Breast epithelium (tissue), 4 donors: ENCODE results near the gene DIS3L. TPM values are rescaled to one million over a fixed set of nuclear protein-coding genes. Genes with fewer than 3 reads are reported as not detected.
"Not testable (repeated sequence)": the region's sequence is repeated elsewhere in the genome, so short reads cannot be mapped to it uniquely, and the experiment has no call there.

Source experiments
- DNase-seq, 2 donors: peaks; one replicate each; pipeline ENCODE4 v3.0.0-alpha.2; 2019; ENCODE audit warnings: low spot score in 2 of 2
- H3K27ac ChIP-seq, 2 donors: fragments of 200-600 bp; sonication (generic) in 1 of 2; one replicate each; pipeline ENCODE4 v1.5.1; 2016 to 2019; ENCODE audit warnings: mild to moderate bottlenecking in 1 of 2
- H3K27me3 ChIP-seq, 2 donors: fragments of 200-600 bp; sonication (generic) in 1 of 2; one replicate each; pipeline versions ENCODE4 v1.5.1 to v1.6.0; 2017 to 2019; ENCODE audit warnings: control low read depth in 1 of 2, mild to moderate bottlenecking in 1 of 2
- H3K36me3 ChIP-seq: fragments of 200-600 bp; one replicate; pipeline ENCODE4 v1.5.1; 2019
- H3K4me1 ChIP-seq, 2 donors: fragments of 200-600 bp; sonication (generic); one replicate each; pipeline ENCODE4 v1.5.1; 2016 to 2019; ENCODE audit warnings: control low read depth in 1 of 2
- H3K4me3 ChIP-seq, 3 donors: fragments of 200-600 bp; sonication (generic); 1 replicate in 2 of 3; 2 replicates in 1 of 3; pipeline ENCODE4 v1.5.1; 2016 to 2019; ENCODE audit warnings: mild to moderate bottlenecking in 3 of 3, moderate library complexity in 2 of 3
- H3K9me3 ChIP-seq, 2 donors: fragments of 200-600 bp; sonication (generic) in 1 of 2; one replicate each; pipeline ENCODE4 v1.5.1; 2016 to 2019; ENCODE audit warnings: control low read depth in 1 of 2
- CTCF ChIP-seq, 3 donors: fragments of 450-650 bp; IDR thresholded peaks; one replicate each; pipeline ENCODE4 v1.5.1; 2016 to 2017; ENCODE audit warnings: antibody characterized with exemption in 3 of 3, mild to moderate bottlenecking in 3 of 3, moderate library complexity in 3 of 3
- POLR2A ChIP-seq: fragments of 450-650 bp; IDR thresholded peaks from one replicate; pipeline ENCODE4 v1.6.1; 2016; ENCODE audit warnings: antibody characterized with exemption, mild to moderate bottlenecking, moderate library complexity
- POLR2AphosphoS5 ChIP-seq, 3 donors: sonication (generic); formaldehyde crosslinking; IDR thresholded peaks; one replicate each; pipeline ENCODE4 v1.6.1; 2017; ENCODE audit warnings: antibody characterized with exemption in 3 of 3
- intact Hi-C: fragments of 100-400 bp; cut with DNase I; formaldehyde crosslinking; loops from one replicate; pipeline ENCODE4 v1.15.1; 2023; ENCODE audit warnings: low total_unique reads
- total RNA-seq, 3 donors: library from RNA; depleted of rRNA; stranded (reverse); fragments of >200 nt; gene quantifications; one replicate each; pipeline ENCODE4 v1.1.0, GENCODE V29; 2016

DIS3L gene
- total RNA-seq, 3 donors from 2014 or later, result 37.0 to 46.4 (median 43.2) TPM

GRCh38 chr15:66302489-66303278 is 9.3 kb downstream of the DIS3L start:
- no peak for DNase-seq
- Histone ChIP-seq H3K4me1 (no peaks in the 10 kb centered on the region), H3K4me3 (no peak overlapping the region), H3K27me3 (no peaks in the 10 kb centered on the region), H3K9me3 (no peaks in the 10 kb centered on the region), H3K36me3 (no peaks in the 10 kb centered on the region), H3K27ac (peak overlapping the region in 1 of 2 donors; percentile 8)
- intact Hi-C loops, result no loop called here
- no peak for TF ChIP-seq POLR2AphosphoS5 (IDR thresholded peaks at IDR 0.05)
- TF ChIP-seq CTCF (IDR thresholded peaks at IDR 0.05), result no peak
- no peak for TF ChIP-seq POLR2A

GRCh38 chr15:66304425-66304824 is 11.1 kb downstream of the DIS3L start:
- DNase-seq, H3K27ac ChIP-seq, H3K4me1 ChIP-seq, H3K27me3 ChIP-seq, H3K4me3 ChIP-seq, H3K36me3 ChIP-seq, intact Hi-C loops, H3K9me3 ChIP-seq: not testable (repeated sequence)

- H3K4me3 ChIP-seq, result no peak overlapping the region
- TF ChIP-seq POLR2A, result no peak
- H3K36me3 ChIP-seq, result peaks cover 3% of the 10 kb centered on the region
- no peak for DNase-seq
- no peak overlapping the region for H3K27ac ChIP-seq
- no peaks in the 10 kb centered on the region for H3K4me1 ChIP-seq
- intact Hi-C loops, result no loop called here
- no peaks in the 10 kb centered on the region for H3K27me3 ChIP-seq
- H3K9me3 ChIP-seq, result no peaks in the 10 kb centered on the region
Measured at GRCh38 chr15:66306381-66306780, 13.0 kb downstream of the DIS3L start.

GRCh38 chr15:66308531-66308930 is 15.2 kb downstream of the DIS3L start:
- no peak overlapping the region for H3K27ac ChIP-seq
- H3K27me3 ChIP-seq, result no peaks in the 10 kb centered on the region
- no peaks in the 10 kb centered on the region for H3K9me3 ChIP-seq
- peaks cover 7% of the 10 kb centered on the region for H3K36me3 ChIP-seq
- intact Hi-C loops, result no loop called here
- H3K4me3 ChIP-seq, result no peak overlapping the region
- no peak for TF ChIP-seq CTCF (IDR thresholded peaks at IDR 0.05)
- TF ChIP-seq POLR2AphosphoS5 (IDR thresholded peaks at IDR 0.05), result no peak
- no peak for TF ChIP-seq POLR2A
- no peak for DNase-seq
- no peaks in the 10 kb centered on the region for H3K4me1 ChIP-seq

GRCh38 chr15:66309828-66310227 is 16.5 kb downstream of the DIS3L start:
- Histone ChIP-seq H3K9me3 (no peaks in the 10 kb centered on the region), H3K27me3 (no peaks in the 10 kb centered on the region), H3K4me3 (no peak overlapping the region), H3K27ac (no peak overlapping the region), H3K36me3 (peaks cover 7% of the 10 kb centered on the region), H3K4me1 (no peaks in the 10 kb centered on the region)
- intact Hi-C loops, result no loop called here
- DNase-seq, result no peak
- TF ChIP-seq POLR2AphosphoS5 (IDR thresholded peaks at IDR 0.05) (no peak), CTCF (IDR thresholded peaks at IDR 0.05) (no peak), POLR2A (no peak)

DNA sequence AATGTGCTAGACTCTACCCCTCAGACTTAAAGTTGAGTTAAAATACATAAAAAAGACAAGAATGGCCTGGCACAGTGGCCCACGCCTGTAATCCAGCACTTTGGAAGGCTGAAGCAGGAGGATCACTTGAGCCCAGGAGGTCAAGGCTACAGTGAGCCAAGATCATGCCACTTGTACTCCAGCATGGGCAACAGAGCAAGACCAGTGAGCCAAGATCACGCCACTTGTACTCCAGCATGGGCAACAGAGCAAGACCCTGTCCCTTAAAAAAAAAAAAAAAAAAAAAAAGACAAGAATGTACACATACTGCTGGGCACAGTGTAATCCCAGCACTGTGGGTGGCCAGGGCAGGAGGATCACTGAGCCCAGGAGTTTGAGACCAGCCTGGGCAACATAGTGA is 17.4 kb downstream of the DIS3L start:
- no peaks in the 10 kb centered on the region for H3K27me3 ChIP-seq
- H3K36me3 ChIP-seq, result peaks cover 7% of the 10 kb centered on the region
- TF ChIP-seq CTCF (IDR thresholded peaks at IDR 0.05) (no peak), POLR2A (no peak), POLR2AphosphoS5 (IDR thresholded peaks at IDR 0.05) (no peak)
- DNase-seq, result no peak
- H3K4me1 ChIP-seq, result no peaks in the 10 kb centered on the region
- no peak overlapping the region for H3K27ac ChIP-seq
- no peak overlapping the region for H3K4me3 ChIP-seq
- H3K9me3 ChIP-seq, result no peaks in the 10 kb centered on the region
- intact Hi-C loops, result no loop called here
